IPS-18c (cell line): Measurements from ENCODE around the gene TPX2.

Experiments
- H3K4me3 ChIP-seq: 2 replicates; pipeline ENCODE4 v1.7.0; 2013; ENCODE audit warnings: low read depth, mild to moderate bottlenecking, low read length, moderate library complexity; ENCODE audit not compliant: insufficient read depth
- H3K9me3 ChIP-seq: one replicate; pipeline ENCODE4 v1.6.1; 2013; ENCODE audit warnings: mild to moderate bottlenecking, low read length, moderate library complexity; ENCODE audit not compliant: control insufficient read depth, insufficient read depth

The TPX2 gene

DNA sequence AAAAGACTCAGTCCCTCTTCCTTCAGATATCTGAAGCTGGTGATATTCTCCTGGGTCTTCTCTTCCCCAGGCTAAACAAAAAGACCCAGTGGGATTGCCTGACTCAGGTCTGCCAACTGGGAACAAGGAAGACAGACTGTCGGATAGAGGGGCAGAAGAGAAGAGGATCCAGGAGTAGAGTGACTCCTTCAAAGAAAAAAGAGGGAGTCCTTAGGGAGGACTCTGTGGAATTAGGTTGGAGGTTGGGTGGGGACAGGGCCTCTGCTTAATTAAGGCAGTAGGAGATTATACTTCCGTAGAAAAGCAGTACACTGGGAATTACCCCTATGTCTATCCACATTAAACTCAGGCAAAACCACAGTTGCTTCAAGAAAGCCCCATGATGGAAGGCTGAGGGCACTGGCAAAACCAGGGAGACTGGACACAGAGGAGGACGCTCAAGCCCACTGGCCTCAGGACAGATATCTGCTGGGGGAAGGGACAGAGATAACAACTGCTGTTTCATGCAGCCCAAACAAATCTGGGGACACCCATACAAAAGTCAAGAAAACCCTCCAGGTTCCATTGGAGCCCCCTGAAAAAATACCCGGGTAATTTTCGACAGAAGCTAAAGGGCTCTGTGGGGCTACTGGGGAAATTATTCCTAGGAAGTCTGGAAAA is 22.1 kb upstream of the TPX2 start:
- H3K4me3 ChIP-seq: no peak overlapping the region
- H3K9me3 ChIP-seq: no peaks in the 10 kb centered on the region

DNA sequence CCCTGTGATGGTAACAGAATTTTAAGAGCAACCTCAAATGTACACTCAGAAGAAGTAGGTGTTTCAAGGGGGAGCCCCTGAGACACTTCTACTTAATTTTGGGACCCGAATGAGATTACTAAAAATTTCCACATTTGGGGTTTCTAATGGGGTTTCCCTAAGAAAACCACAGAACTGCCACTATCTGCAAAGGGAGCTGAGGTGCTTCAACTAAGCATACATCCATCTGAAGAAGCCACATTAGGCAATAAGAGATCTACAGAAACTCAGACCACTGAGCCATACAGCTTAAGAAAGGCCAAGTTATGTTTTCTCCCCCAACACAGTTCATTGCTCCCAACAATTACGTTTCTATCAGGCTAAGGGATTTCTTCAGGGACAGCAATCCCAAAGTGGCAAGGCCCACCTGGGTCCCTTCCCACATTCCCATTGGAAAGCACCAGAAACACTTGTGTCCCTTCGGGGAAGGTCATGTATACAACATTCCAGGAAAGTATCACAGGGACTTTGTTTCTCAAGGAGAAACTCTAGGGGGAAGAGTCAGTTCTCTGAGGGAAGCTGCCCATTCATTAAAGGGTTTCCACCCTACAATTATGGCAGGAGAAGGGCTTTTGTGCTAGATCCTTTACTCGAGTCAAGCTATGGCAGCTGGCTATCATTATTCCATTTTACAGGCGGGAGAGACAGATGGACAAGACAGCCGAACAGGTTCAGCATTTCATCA is 21.4 kb upstream of the TPX2 start:
- no peak overlapping the region for H3K4me3 ChIP-seq
- no peaks in the 10 kb centered on the region for H3K9me3 ChIP-seq

DNA sequence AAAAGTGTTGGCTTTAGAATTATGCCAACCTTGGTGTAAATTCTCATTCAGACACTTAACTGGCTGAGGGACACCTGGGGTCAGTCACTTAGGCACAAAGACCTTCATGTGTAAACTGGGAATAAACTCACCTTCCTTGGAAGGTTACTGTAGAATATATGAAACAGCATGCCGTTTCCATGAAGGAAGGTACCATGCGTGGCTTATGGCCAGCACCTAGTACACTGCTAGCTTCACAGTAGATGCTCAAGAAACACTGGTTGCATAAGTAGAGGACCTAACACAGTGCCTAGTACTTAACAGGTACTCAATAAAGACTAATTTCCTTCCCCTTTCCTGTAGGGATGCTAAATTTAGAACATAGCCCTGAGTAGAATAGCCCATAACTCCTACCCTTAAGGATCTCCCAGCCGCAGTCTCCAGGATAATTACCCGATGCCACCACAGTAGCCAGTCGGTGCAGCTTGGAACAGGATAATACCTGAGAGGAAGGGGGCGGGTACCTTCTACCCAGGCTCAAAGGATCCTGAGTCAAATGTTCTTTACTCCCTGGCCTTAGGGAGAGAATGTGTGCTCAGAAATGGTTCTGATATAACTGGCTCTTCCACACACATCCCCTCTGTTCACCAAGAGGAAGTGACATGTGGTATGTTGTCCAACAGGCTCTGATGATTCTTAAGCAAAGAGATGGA is 20.0 kb upstream of the TPX2 start:
- Histone ChIP-seq H3K9me3 (no peaks in the 10 kb centered on the region), H3K4me3 (no peak overlapping the region)

DNA sequence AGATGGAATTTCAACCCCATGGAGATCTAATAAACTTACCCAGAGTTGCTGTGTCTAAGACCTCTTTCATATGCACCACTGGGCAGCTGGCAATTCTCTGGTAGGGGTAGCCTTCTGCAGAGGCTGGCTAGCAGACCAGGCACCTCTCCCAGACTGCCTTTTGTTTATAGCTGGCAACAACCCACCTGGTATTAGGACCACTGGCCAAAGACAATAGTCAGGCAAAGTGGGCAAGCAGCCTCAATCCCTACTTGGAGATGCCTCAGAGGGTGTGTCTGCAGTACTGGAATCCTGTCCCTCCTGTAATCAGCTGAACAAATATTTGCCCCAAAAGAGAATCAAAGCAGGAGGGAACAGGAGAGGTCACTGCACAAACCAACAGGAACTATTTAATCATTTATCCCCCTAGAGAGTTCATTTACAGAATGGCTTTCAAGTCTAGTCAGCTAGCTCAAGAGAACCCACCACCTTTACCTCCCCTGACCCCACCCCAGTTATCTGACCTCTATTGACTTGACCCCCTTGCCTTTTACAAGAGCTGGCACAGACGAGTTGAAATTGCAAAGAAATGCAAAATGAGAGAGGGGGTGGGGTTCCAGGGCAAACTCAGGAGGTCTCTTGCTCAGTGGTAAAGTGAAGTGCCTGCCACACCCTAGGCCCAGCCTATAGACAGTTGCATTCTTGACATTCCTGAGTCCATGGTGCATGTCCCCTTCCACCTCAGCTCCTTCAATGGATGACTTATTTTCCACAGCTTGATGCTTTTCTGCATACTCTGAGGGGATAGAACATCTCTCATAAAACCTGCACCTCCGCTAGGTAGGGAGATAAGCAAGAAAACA is 19.2 kb upstream of the TPX2 start:
- H3K9me3 ChIP-seq: no peaks in the 10 kb centered on the region
- peak overlapping the region; percentile 71 for H3K4me3 ChIP-seq

DNA sequence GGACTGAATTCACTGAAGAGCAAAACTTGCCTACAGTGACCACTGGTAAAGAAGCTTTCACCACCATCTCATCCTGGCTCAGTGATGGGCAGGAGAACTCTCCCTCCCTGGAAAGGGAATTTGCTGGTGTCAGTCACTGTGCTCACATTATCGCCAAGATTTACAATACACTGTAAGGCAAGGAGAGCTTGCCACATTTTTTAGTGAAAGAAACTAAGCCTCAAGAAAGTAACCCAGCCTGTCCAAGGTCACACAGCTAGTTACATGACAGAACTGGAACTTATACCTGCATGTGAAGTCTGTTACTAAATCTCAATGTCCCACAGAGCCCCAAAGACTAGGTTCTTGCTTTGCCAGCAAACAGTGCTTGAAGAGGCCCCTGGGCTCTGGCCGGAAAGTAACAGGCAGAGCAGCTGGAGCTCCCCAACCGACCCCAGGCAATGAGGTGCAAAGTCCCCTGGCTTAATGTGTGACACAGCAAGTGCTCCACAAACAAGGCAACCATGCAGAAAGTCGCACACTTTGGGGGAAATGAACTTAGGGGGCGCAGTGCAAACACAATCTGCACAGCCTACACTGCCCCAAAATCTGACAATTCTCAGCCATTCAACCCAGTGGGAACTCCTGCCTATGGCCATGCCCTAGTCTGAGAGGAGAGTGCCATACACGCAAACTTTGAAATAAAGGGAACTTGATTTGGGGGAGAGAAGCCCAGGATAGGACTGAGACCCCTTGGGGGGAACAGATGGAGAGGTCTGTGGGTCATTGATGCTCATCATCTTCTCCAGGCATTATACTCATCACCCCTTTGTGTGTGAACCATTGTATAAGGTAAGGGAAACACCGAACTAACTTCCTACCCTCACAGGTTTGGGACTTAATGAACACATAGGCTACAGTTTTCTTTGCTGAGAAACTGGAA is 18.3 kb upstream of the TPX2 start:
- Histone ChIP-seq H3K4me3 (peak overlapping the region; percentile 71), H3K9me3 (no peaks in the 10 kb centered on the region)

DNA sequence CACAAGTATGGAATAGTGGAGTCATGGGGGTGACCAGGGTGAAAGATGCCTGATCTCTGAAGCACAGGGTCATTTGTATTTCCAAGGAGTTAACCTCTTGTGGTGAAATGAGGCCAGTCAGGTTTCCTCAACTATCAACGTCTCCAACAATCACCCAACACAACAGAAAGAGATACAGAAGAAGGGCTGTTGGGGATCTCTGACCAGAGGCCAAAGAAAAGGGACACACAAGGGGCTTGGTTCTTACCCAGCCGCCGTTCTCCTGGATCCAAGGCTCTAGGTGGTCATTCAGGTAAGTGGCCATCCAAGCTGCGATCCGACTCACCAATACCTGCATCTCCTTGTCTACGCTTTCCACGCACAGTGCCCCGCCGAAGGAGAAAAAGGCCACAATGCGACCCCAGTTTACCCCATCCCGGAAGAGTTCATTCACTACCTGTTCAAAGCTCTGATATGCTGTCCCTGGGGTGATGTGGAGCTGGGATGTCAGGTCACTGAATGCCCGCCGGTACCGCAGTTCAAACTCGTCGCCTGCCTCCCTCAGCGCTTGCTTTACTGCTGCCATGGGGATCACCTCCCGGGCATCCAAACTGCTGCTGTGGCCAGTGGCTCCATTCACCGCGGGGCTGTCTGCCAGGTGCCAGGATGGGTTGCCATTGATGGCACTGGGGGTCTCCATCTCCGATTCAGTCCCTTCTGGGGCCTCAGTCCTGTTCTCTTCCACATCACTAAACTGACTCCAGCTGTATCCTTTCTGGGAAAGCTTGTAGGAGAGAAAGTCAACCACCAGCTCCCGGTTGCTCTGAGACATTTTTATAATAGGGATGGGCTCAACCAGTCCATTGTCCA is 17.5 kb upstream of the TPX2 start:
- Histone ChIP-seq H3K4me3 (peak overlapping the region; percentile 71), H3K9me3 (no peaks in the 10 kb centered on the region)

DNA sequence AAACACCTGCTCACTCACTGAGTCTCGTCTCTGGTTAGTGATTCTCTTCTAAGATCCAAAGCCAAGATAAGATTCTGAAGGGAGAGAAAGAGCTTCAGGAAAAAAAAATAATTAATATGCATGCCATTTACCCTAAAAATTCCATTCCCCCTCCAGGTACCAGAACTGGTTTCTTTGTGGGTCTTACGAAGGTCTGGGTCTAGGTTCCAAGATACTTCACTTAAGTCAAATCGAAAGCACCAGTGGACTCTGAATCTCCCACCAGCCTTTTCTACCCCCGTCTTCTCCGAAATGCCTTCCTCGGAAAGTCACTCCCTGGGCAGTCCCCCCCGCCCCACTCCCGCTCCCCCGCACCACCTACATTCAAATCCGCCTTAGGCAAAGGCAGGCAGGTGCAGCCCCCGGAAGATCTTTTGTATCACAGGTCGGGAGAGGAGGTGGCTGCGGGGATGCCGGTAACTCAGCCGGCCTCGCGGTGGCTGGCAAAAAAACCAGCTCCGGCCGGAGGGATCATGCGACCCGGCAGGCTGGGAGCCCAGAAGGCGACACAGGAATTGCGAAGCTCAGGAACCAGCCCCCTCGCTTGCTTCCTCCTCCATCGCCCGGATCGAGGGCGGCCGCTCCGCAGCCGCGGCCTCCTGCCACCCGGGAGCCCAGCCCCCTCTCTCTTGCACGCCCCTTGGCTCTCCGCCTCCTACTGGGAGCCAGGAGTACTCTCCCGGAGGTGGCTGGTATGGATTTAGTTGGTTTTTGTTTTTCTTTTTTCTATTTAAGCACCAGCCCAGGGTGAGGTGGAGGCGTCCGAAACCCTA is 16.6 kb upstream of the TPX2 start, which contains the start of gene BCL2L1:
BCL2L1 (minus strand) TSS at position 612 of the 812 bp plus-strand sequence. CDS start 650 bp downstream, outside the sequence.
- no peaks in the 10 kb centered on the region for H3K9me3 ChIP-seq
- H3K4me3 ChIP-seq: peak within 1 kb of the TSS; percentile 71

DNA sequence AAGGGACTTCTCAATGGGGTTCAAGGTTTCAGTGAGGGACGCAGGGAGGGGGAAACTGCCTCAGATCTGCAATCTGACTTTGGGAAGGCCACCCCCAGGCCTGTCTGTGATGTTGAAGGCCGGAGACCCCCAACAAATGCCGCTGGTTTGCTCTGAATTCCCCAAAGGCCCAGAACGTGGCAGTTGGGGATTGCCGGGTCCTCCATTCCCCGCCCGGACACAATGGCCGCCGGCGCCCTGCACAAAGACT is 16.1 kb upstream of the TPX2 start:
- no peaks in the 10 kb centered on the region for H3K9me3 ChIP-seq

DNA sequence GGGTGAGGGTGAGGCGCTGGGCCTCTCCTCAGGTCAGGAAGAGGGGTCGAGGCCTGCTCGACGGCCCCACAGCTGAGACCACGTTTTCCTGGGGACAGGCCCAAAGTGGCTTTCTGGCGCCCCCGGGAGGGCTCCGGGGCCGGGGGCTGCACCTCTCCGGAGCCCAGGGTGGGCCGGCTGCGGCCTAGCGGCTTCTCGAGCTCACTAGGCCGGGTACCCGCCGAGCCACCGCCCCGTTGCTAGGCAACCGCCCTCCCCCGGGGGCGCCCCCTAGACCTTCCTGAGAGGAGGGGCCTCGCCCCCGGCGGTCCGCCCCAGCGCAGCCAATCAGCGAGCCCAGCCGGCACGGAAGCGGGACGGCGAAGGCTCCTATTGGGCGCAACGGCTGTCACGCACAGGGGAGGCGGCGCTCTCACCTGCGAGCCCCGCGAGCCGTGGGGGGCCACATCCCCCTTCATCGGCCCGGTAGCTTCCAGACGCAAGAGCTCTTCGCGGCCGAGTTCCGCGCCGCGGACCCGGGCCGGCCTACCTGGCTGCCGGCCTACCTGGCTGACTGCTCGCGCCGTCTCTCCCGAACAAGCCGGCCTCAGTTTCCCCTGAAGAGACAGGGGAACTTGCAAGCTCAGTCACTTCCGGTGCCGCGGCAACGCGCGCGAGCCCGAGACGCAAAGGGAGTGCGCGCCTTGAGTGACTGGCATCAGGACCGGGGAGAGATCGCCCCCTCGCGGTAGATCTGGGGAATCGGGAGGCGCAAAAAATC is 15.6 kb upstream of the TPX2 start:
- H3K9me3 ChIP-seq: no peaks in the 10 kb centered on the region
- peak overlapping the region; percentile 71 for H3K4me3 ChIP-seq

More for the DNA sequence above, 16.1 kb upstream of the TPX2 start:
- peak overlapping the region; percentile 71 for H3K4me3 ChIP-seq

DNA sequence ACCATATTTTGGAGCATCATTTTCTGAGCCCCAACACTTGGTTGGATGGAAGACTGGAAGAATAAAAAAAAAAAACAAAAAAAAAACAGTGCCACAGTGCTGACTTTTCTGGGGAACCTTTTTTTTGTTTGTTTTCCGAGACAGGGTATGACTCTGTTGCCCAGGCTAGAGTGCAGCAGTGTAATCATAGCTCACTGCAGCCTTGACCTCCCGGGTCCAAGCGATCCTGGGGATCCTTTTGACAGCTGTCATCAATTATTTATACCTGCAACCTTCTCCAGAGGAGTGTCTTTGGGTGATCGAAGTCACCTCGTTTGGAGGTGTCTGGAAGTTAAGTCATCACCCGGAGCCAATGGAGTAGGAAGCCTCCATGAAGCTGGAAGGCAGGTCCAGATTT is 7.8 kb upstream of the TPX2 start:
- Histone ChIP-seq H3K4me3 (no peak overlapping the region), H3K9me3 (no peaks in the 10 kb centered on the region)

DNA sequence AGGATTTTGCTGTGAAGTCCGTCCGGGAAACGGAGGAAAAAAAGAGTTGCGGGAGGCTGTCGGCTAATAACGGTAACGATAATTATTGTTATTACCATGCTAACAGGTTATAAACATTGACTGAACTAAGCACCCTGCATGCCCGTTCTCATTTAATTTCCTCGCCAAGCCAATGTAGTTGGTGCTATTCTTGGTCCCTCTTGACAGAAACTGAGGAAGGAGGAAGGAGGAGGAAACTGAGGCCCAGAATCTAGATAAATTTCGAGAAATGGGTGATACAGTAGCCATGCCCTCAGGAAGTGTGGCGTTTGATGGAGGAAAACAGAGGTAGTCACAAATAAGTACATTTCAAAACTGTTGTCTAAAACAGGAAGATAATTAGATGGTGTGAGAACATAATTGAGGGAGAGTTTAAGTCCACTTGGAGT is 474 bp downstream of the TPX2 start:
- no peaks in the 10 kb centered on the region for H3K9me3 ChIP-seq
- H3K4me3 ChIP-seq: peak overlapping the region; percentile 95

DNA sequence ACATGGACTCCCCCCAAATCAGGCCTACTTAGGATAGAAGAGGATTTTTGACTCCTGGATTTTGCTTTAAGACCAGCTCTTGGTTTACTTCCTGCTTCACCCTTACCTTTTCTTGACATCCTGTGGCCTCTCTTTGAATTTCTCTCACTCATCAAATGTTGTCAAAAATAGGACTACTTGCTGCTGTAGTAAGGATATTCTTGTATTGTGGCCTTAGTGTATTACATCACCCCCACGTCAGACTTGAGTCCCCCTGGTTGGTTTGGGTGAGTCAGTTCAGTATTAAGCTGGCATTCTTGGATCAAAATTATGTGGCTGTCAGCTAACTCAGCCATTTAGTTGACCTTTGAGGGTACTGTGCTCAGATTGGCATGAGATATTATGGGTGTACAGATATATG is 1.1 kb downstream of the TPX2 start:
- Histone ChIP-seq H3K9me3 (no peaks in the 10 kb centered on the region), H3K4me3 (peak overlapping the region; percentile 95)

DNA sequence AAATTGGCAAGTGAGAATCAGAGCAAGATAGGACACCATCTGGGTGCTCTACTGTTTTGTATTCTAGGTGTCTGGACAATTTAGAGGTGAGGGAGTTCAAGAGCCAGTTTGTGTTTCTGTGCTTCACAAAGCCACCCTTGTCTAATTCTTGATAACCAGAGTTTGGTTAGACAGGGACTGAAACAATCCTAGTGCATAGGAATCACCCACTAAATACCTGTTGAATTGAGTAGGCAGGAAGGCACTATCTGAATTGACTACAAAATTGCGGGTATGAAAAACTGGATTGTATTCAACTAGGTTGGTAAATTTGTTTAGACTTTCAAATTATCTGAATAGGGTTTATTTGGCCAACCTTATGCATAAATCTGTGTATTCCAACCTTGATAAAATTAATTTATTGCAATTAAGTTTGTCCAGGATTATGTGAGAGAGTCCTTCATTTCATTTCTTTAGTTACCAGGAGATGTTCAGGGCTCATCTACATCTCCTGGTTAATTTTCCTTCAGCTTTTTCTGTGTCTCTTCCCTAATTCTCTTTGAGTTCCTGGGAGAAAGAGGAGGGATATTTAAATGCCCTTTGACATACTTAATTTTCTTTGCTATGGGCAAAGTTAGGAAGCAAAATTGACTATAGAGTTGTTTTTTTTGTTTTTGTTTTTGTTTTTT is 1.7 kb downstream of the TPX2 start:
- Histone ChIP-seq H3K9me3 (no peaks in the 10 kb centered on the region), H3K4me3 (peak overlapping the region; percentile 95)
